ENCODE results near the gene CBLL1. TPM values are rescaled to one million over a fixed set of nuclear protein-coding genes. Genes with fewer than 3 reads are reported as not detected.

CBLL1 gene
- total and polyA plus RNA-seq, 10 of the 15 experiments (the other 5 are each of a cell fraction or from before 2014, with no cell fraction given): 7.2 to 40.1 (median 23.4) TPM

DNA sequence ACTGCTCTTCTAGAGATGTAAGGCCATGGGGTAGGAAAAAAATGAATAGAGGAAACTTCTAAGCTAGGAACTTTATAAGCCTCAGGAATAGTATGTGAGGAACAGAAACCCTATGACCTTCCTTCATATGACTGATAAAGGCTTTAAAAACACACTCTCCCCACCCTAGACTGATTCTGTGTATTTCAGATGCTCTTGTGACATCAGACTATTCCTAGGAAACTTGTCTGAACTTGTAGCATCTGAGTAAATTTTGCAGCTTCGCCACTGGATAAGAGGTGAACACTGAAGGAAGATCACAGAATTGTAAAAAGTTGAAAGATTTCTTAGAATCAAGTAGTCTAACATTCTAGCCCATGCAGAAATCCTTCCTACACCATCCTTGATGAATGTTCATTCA is 31.0 kb upstream of the CBLL1 start:
- no peak overlapping the region for H3K4me3 ChIP-seq
- TF ChIP-seq ZNF207 (IDR thresholded peaks at IDR 0.05; ENCODE audit: borderline replicate concordance) (no peak), LARP7 (IDR thresholded peaks at IDR 0.05) (no peak), SREBF1 (IDR thresholded peaks at IDR 0.05; ENCODE audit: low read length) (no peak), SIN3A (IDR thresholded peaks at IDR 0.05; ENCODE audit: low read depth, low read length) (no peak), SP1 (IDR thresholded peaks at IDR 0.05; ENCODE audit: low read depth, low read length) (no peak), EP300 (IDR thresholded peaks at IDR 0.05; ENCODE audit: borderline replicate concordance in 1 of 2, control insufficient read depth in 1 of 2, low read depth in 2 of 2, low read length in 2 of 2) (no peak), TCF12 (IDR thresholded peaks at IDR 0.05; ENCODE audit: low read depth, low read length) (no peak), FOXM1 (IDR thresholded peaks at IDR 0.05; ENCODE audit: low read depth, low read length) (no peak), ATF7 (IDR thresholded peaks at IDR 0.05; ENCODE audit: low read depth) (no peak), NBN (IDR thresholded peaks at IDR 0.05) (no peak), CEBPB (IDR thresholded peaks at IDR 0.05; ENCODE audit: borderline replicate concordance in 1 of 2, low read depth in 2 of 2, low read length in 2 of 2) (no peak), POU2F2 (IDR thresholded peaks at IDR 0.05; ENCODE audit: borderline replicate concordance, low read depth, low read length) (no peak), ZNF274 (IDR thresholded peaks at IDR 0.05; ENCODE audit: insufficient read depth, insufficient read length) (no peak), GABPA (IDR thresholded peaks at IDR 0.05; ENCODE audit: low read depth) (no peak)
- TF ChIP-seq, protein P1, sequence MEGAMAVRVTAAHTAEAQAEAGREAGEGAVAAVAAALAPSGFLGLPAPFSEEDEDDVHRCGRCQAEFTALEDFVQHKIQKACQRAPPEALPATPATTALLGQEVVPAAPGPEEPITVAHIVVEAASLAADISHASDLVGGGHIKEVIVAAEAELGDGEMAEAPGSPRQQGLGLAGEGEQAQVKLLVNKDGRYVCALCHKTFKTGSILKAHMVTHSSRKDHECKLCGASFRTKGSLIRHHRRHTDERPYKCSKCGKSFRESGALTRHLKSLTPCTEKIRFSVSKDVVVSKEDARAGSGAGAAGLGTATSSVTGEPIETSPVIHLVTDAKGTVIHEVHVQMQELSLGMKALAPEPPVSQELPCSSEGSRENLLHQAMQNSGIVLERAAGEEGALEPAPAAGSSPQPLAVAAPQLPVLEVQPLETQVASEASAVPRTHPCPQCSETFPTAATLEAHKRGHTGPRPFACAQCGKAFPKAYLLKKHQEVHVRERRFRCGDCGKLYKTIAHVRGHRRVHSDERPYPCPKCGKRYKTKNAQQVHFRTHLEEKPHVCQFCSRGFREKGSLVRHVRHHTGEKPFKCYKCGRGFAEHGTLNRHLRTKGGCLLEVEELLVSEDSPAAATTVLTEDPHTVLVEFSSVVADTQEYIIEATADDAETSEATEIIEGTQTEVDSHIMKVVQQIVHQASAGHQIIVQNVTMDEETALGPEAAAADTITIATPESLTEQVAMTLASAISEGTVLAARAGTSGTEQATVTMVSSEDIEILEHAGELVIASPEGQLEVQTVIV (IDR thresholded peaks at IDR 0.05; ENCODE audit: borderline replicate concordance, partially characterized antibody): no peak
- TF ChIP-seq, protein P2, sequence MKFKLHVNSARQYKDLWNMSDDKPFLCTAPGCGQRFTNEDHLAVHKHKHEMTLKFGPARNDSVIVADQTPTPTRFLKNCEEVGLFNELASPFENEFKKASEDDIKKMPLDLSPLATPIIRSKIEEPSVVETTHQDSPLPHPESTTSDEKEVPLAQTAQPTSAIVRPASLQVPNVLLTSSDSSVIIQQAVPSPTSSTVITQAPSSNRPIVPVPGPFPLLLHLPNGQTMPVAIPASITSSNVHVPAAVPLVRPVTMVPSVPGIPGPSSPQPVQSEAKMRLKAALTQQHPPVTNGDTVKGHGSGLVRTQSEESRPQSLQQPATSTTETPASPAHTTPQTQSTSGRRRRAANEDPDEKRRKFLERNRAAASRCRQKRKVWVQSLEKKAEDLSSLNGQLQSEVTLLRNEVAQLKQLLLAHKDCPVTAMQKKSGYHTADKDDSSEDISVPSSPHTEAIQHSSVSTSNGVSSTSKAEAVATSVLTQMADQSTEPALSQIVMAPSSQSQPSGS (IDR thresholded peaks at IDR 0.05; ENCODE audit: low read length): no peak
- WGBS (ENCODE audit: insufficient coverage, insufficient replicate concordance, low lambda C conversion rate, missing lambda C conversion rate): 0% methylated on average over 1 of the region's 1 CpG
- FAIRE-seq: no peak
- intact Hi-C loops (cut with micrococcal nuclease; ENCODE audit: unreplicated experiment): no loop called here
- H3K9ac ChIP-seq (ENCODE audit: control insufficient read depth, insufficient read depth, low read length): no peak overlapping the region
- in situ Hi-C loops (cut with MboI): no loop called here
- DNase-seq (ENCODE audit: low read depth, low spot score): no peak
- no peaks in the 10 kb centered on the region for H3K9me3 ChIP-seq (replicated peaks; ENCODE audit: control insufficient read depth, insufficient read depth, low read length)
- no TSS peak for BruUV-seq (replicated peaks)
- ChIA-PET SMC1A (ENCODE audit: uncharacterized antibody, unreplicated experiment) (interaction anchor here (1.1 kb wide), 1 partner anchor 11 kb away, joined by 3 read pairs; no protein-coding TSS in a partner anchor), POLR2A (no interaction called here), RAD21 (ENCODE audit: unreplicated experiment) (no interaction called here), CTCF (interaction anchor here (1.3 to 1.5 kb wide), 2 partner anchors 10 to 166 kb away, joined by 3 to 5 read pairs; no protein-coding TSS in a partner anchor)
- no peaks in the 10 kb centered on the region for H3K4me1 ChIP-seq (ENCODE audit: control insufficient read depth, insufficient read depth, low read length)
- no peaks in the 10 kb centered on the region for H3K36me3 ChIP-seq (ENCODE audit: control insufficient read depth in 2 of 2, insufficient read depth in 2 of 2, low read length in 1 of 2)
- H3K27ac ChIP-seq (ENCODE audit: control insufficient read depth, insufficient read depth): no peak overlapping the region
- no peaks in the 10 kb centered on the region for H3K27me3 ChIP-seq (replicated peaks in 1 of 2; ENCODE audit: control insufficient read depth in 2 of 2, insufficient read depth in 2 of 2, low read length in 1 of 2)
- H3K4me2 ChIP-seq (ENCODE audit: control insufficient read depth, insufficient read depth): no peak overlapping the region
- H4K20me1 ChIP-seq (ENCODE audit: control insufficient read depth, insufficient read depth): no peaks in the 10 kb centered on the region
- H2AFZ ChIP-seq (ENCODE audit: control insufficient read depth, low read depth, low read length): no peak overlapping the region
- ATAC-seq: no peak
- H3K79me2 ChIP-seq (ENCODE audit: control insufficient read depth, insufficient read depth, low read length): no peaks in the 10 kb centered on the region
